K562 (cell line): Measurements from ENCODE around the gene NFATC3. TPM values are rescaled to one million over a fixed set of nuclear protein-coding genes. Genes with fewer than 3 reads are reported as not detected.

Experiments
- BHLHE40 ChIP-seq: IDR thresholded peaks from 2 replicates; pipeline ENCODE4 v1.6.1; 2011; ENCODE audit warnings: low read length, improper control_type of control experiment
- CTBP1 ChIP-seq: fragments of 450-650 bp; IDR thresholded peaks from 2 replicates; pipeline ENCODE4 v1.6.1; 2016; ENCODE audit warnings: borderline replicate concordance
- FOSL1 ChIP-seq: fragments of 200-800 bp; sonication (Bioruptor generic); conservative IDR thresholded peaks from 2 replicates; pipeline ENCODE4 v1.6.1; 2016; ENCODE audit warnings: missing genetic modification characterization, missing compliant biosample characterization
- HDAC2 ChIP-seq: fragments of 450-650 bp; IDR thresholded peaks from 2 replicates; pipeline ENCODE4 v1.6.1; 2016; ENCODE audit warnings: mild to moderate bottlenecking
- HLTF ChIP-seq: fragments of 450-650 bp; IDR thresholded peaks from 2 replicates; pipeline ENCODE4 v1.6.1; 2016
- HNRNPLL ChIP-seq: fragments of 200-400 bp; formaldehyde crosslinking; IDR thresholded peaks from 2 replicates; pipeline ENCODE4 v1.6.1; 2017; ENCODE audit warnings: low read length, low read depth, mild to moderate bottlenecking; ENCODE audit not compliant: poor library complexity, severe bottlenecking
- L3MBTL2 ChIP-seq: fragments of 450-650 bp; IDR thresholded peaks from 2 replicates; pipeline ENCODE4 v1.6.1; 2016; ENCODE audit warnings: mild to moderate bottlenecking, moderate library complexity
- NCOA4 ChIP-seq: fragments of 450-650 bp; IDR thresholded peaks from 2 replicates; pipeline ENCODE4 v1.6.1; 2018; ENCODE audit warnings: mild to moderate bottlenecking; ENCODE audit not compliant: partially characterized antibody
- NFE2 ChIP-seq: IDR thresholded peaks from 2 replicates; pipeline ENCODE4 v1.6.1; 2014; ENCODE audit warnings: antibody characterized with exemption, low read depth
- RAD21 ChIP-seq, 2 experiments: fragments of 250-450 bp in 1 of 2; fragments of 450-650 bp in 1 of 2; sonication (Bioruptor Pico) in 1 of 2; formaldehyde crosslinking in 1 of 2; IDR thresholded peaks in 1 of 2; conservative IDR thresholded peaks in 1 of 2; 2 replicates each; pipeline versions ENCODE4 v1.4.0 to v1.8.0; 2020 to 2022; ENCODE audit warnings: mild to moderate bottlenecking in 2 of 2, moderate library complexity in 1 of 2
- SAP30 ChIP-seq: fragments of 200-600 bp; sonication (generic); IDR thresholded peaks from 2 replicates; pipeline ENCODE4 v1.6.1; 2012; ENCODE audit warnings: borderline replicate concordance, low read depth, mild to moderate bottlenecking, moderate library complexity, low read length, control low read depth, inconsistent platforms; ENCODE audit not compliant: insufficient read depth, poor library complexity, severe bottlenecking
- TEAD4 ChIP-seq, 2 experiments: sonication (generic) in 1 of 2; formaldehyde crosslinking in 1 of 2; IDR thresholded peaks; 2 replicates each; pipeline versions ENCODE4 v1.6.1 to v1.8.0; 2012 to 2022; ENCODE audit warnings: borderline replicate concordance in 1 of 2, inconsistent platforms in 1 of 2, low read length in 1 of 2, mild to moderate bottlenecking in 1 of 2, missing genetic modification reagents in 1 of 2
- ZFP30 ChIP-seq: fragments of 250-450 bp; sonication (Bioruptor Pico); IDR thresholded peaks from 2 replicates; pipeline ENCODE4 v1.8.0; 2022; ENCODE audit warnings: moderate library complexity, mild to moderate bottlenecking, inconsistent platforms, borderline replicate concordance
- ZNF407 ChIP-seq: fragments of 450-650 bp; IDR thresholded peaks from 2 replicates; pipeline ENCODE4 v1.6.1; 2016; ENCODE audit warnings: low read depth
- polyA plus RNA-seq, 8 experiments: library from polyadenylated mRNA; depleted of rRNA in 4 of 8; stranded (reverse) in 5 of 8; unstranded in 3 of 8; fragments of >200 nt; fragmentation: Nextera tagmentation in 2 of 8; fragmentation: Illumina TruSeq in 1 of 8; extraction: Ambion mirVana in 2 of 8; extraction: Trizol in 1 of 8; gene quantifications; 2 replicates each; pipeline versions ENCODE4 v1.2.1 to v1.2.3, GENCODE V29; 2011 to 2014; ENCODE audit warnings: inconsistent platforms in 1 of 8, missing spikeins in 1 of 8
- total RNA-seq, 7 experiments: library from RNA; depleted of rRNA in 6 of 7; stranded (reverse); fragments of >200 nt in 6 of 7; fragmentation: Illumina TruSeq in 2 of 7; extraction: Trizol in 2 of 7; gene quantifications; 2 replicates each; pipeline versions ENCODE4 v1.2.1 to v1.2.3, GENCODE V29; 2011 to 2021; ENCODE audit warnings: low replicate concordance in 1 of 7
- TF ChIP-seq, protein P1 (sequence below), 3 experiments: IDR thresholded peaks in 2 of 3; conservative IDR thresholded peaks in 1 of 3; 2 replicates each; pipeline ENCODE4 v1.5.1; 2011 to 2012; ENCODE audit warnings: low read length in 3 of 3, mild to moderate bottlenecking in 3 of 3, control low read depth in 2 of 3, improper control_type of control experiment in 1 of 3, inconsistent platforms in 1 of 3, low read depth in 1 of 3, mixed read lengths in 1 of 3, moderate library complexity in 1 of 3; ENCODE audit not compliant: insufficient read depth in 2 of 3

NFATC3 gene
- total and polyA plus RNA-seq, 9 of the 15 experiments (the other 6 are each of a cell fraction or from before 2014, with no cell fraction given), result 15.7 to 98.4 (median 59.4) TPM

DNA sequence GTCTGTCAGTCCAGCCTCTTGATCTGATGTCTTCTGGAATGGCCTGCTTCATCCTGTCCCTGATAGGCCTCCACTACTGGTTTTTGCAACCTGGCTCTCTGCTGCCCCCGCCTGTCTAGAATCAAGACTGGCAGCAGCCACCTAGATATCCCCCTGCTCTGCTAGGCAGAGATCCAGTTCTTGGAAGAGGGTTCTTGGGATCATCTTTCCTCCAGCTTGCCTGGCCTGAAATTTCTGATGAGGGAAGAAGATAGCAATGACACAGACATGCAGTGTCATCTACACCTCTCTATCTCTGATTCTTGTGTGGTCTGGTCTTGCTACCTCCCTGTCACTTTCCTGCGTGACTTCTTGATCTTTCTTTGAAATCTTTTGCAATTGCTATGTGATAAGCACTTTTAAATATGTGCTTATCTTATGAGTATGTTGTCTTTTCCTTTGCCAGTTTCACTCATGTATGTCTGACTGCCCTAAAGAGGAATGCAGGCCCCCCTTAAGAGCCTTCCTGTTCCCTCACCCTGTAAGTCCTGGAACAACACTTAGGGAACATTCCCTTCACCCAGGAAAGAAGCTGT is 20.3 kb upstream of the NFATC3 start (continued):
- no peak for TF ChIP-seq ZNF407
- TF ChIP-seq CTBP1, result peak; percentile 100
- peak; percentile 69 for TF ChIP-seq FOSL1 (tag)
- TF ChIP-seq RAD21 (CRISPR knock-in tag; conservative IDR thresholded peaks at IDR 0.05 in 1 of 2, IDR thresholded peaks at IDR 0.05 in 1 of 2), result peak; percentile 72 to 78
- TF ChIP-seq NCOA4, result no peak
- no peak for TF ChIP-seq ZFP30
- 0 out of 2 replicates have a peak, but pooled peaks have one; percentile 34 for TF ChIP-seq BHLHE40
- TF ChIP-seq L3MBTL2, result 0 out of 2 replicates have a peak, but pooled peaks have one; percentile 33
- TF ChIP-seq HDAC2, result peak; percentile 68; the same call in 1 of the 2 replicates
- TF ChIP-seq, protein P1, sequence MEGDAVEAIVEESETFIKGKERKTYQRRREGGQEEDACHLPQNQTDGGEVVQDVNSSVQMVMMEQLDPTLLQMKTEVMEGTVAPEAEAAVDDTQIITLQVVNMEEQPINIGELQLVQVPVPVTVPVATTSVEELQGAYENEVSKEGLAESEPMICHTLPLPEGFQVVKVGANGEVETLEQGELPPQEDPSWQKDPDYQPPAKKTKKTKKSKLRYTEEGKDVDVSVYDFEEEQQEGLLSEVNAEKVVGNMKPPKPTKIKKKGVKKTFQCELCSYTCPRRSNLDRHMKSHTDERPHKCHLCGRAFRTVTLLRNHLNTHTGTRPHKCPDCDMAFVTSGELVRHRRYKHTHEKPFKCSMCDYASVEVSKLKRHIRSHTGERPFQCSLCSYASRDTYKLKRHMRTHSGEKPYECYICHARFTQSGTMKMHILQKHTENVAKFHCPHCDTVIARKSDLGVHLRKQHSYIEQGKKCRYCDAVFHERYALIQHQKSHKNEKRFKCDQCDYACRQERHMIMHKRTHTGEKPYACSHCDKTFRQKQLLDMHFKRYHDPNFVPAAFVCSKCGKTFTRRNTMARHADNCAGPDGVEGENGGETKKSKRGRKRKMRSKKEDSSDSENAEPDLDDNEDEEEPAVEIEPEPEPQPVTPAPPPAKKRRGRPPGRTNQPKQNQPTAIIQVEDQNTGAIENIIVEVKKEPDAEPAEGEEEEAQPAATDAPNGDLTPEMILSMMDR (IDR thresholded peaks at IDR 0.05 in 2 of 3, conservative IDR thresholded peaks at IDR 0.05 in 1 of 3; ENCODE audit: insufficient read depth in 2 of 3, low read depth in 1 of 3, low read length in 3 of 3), result peak; percentile 86 to 95 (median 91)
- TF ChIP-seq HLTF, result no peak
- no peak for TF ChIP-seq SAP30
- TF ChIP-seq NFE2, result peak; percentile 76
- peak; percentile 32 for TF ChIP-seq HNRNPLL
- peak; percentile 61; the same call in 1 of the 2 replicates for TF ChIP-seq TEAD4 (IDR thresholded peaks at IDR 0.05; ENCODE audit: low read length)
- TF ChIP-seq TEAD4 (CRISPR knock-in tag; IDR thresholded peaks at IDR 0.05; ENCODE audit: borderline replicate concordance), result no peak
